ENCODE measurements around the gene MEIS2. TPM values are rescaled to one million over a fixed set of nuclear protein-coding genes. Genes with fewer than 3 reads are reported as not detected.

Gene MEIS2
- total RNA-seq, 1 experiment from 2014 or later: 9.3 TPM

GRCh38 chr15:37083610-37084009 lies 16.7 kb downstream of the MEIS2 start:
- intact Hi-C loops (cut with micrococcal nuclease; ENCODE audit: unreplicated experiment): no loop called here

GRCh38 chr15:37081983-37082382 lies 18.4 kb downstream of the MEIS2 start:
- H3K4me3 ChIP-seq (ENCODE audit: low read depth, low read length, poor library complexity, severe bottlenecking): no peak overlapping the region
- H3K4me1 ChIP-seq (ENCODE audit: insufficient read depth, low read length, poor library complexity, severe bottlenecking): no peaks in the 10 kb centered on the region
- H3K36me3 ChIP-seq (ENCODE audit: insufficient read depth, low read length, poor library complexity, severe bottlenecking): no peaks in the 10 kb centered on the region
- no peak for DNase-seq (ENCODE audit: low spot score)
- H3K9me3 ChIP-seq (ENCODE audit: low read depth, low read length, poor library complexity, severe bottlenecking): no peaks in the 10 kb centered on the region
- no peak overlapping the region for H3K27ac ChIP-seq (ENCODE audit: low read depth, low read length, poor library complexity, severe bottlenecking)
- intact Hi-C loops (cut with micrococcal nuclease; ENCODE audit: unreplicated experiment): no loop called here
- H3K27me3 ChIP-seq (replicated peaks; ENCODE audit: insufficient read depth, low read depth, low read length, poor library complexity): no peaks in the 10 kb centered on the region
- no TSS peak for BruUV-seq (replicated peaks)
- POLR2A ChIA-PET (ENCODE audit: low non-redundant PET): no interaction called here
- CTCF ChIA-PET: no interaction called here
- TF ChIP-seq EZH2 (IDR thresholded peaks at IDR 0.05; ENCODE audit: borderline replicate concordance, low read depth, low read length, poor library complexity, severe bottlenecking) (no peak), CTCF (conservative IDR thresholded peaks at IDR 0.05; ENCODE audit: low read depth, low read length) (no peak)

More at GRCh38 chr15:37083610-37084009, 16.7 kb downstream of the MEIS2 start:
- BruUV-seq (replicated peaks): no TSS peak
- Histone ChIP-seq H3K27me3 (replicated peaks; ENCODE audit: insufficient read depth, low read depth, low read length, poor library complexity) (no peaks in the 10 kb centered on the region), H3K4me3 (ENCODE audit: low read depth, low read length, poor library complexity, severe bottlenecking) (no peak overlapping the region), H3K36me3 (ENCODE audit: insufficient read depth, low read length, poor library complexity, severe bottlenecking) (no peaks in the 10 kb centered on the region), H3K4me1 (ENCODE audit: insufficient read depth, low read length, poor library complexity, severe bottlenecking) (no peaks in the 10 kb centered on the region), H3K9me3 (ENCODE audit: low read depth, low read length, poor library complexity, severe bottlenecking) (no peaks in the 10 kb centered on the region), H3K27ac (ENCODE audit: low read depth, low read length, poor library complexity, severe bottlenecking) (no peak overlapping the region)
- CTCF ChIA-PET: no interaction called here
- no peak for DNase-seq (ENCODE audit: low spot score)
- POLR2A ChIA-PET (ENCODE audit: low non-redundant PET): no interaction called here
- TF ChIP-seq CTCF (conservative IDR thresholded peaks at IDR 0.05; ENCODE audit: low read depth, low read length): no peak
- TF ChIP-seq EZH2 (IDR thresholded peaks at IDR 0.05; ENCODE audit: borderline replicate concordance, low read depth, low read length, poor library complexity, severe bottlenecking): no peak

- Histone ChIP-seq H3K36me3 (ENCODE audit: insufficient read depth, low read length, poor library complexity, severe bottlenecking) (no peaks in the 10 kb centered on the region), H3K27ac (ENCODE audit: low read depth, low read length, poor library complexity, severe bottlenecking) (no peak overlapping the region), H3K4me3 (ENCODE audit: low read depth, low read length, poor library complexity, severe bottlenecking) (no peak overlapping the region), H3K4me1 (ENCODE audit: insufficient read depth, low read length, poor library complexity, severe bottlenecking) (no peaks in the 10 kb centered on the region), H3K9me3 (ENCODE audit: low read depth, low read length, poor library complexity, severe bottlenecking) (no peaks in the 10 kb centered on the region), H3K27me3 (replicated peaks; ENCODE audit: insufficient read depth, low read depth, low read length, poor library complexity) (no peaks in the 10 kb centered on the region)
- ChIA-PET POLR2A (ENCODE audit: low non-redundant PET) (interaction anchor here (0.6 kb wide), 1 partner anchor 978 kb away, joined by 3 read pairs; no protein-coding TSS in a partner anchor), CTCF (no interaction called here)
- intact Hi-C loops (cut with micrococcal nuclease; ENCODE audit: unreplicated experiment): no loop called here
- TF ChIP-seq CTCF (conservative IDR thresholded peaks at IDR 0.05; ENCODE audit: low read depth, low read length) (no peak), EZH2 (IDR thresholded peaks at IDR 0.05; ENCODE audit: borderline replicate concordance, low read depth, low read length, poor library complexity, severe bottlenecking) (no peak)
- BruUV-seq (replicated peaks): no TSS peak
- DNase-seq (ENCODE audit: low spot score): no peak
Measured at GRCh38 chr15:37080261-37080921, 20.0 kb downstream of the MEIS2 start.

All from A673 (cell line).